Urothelium cell line (cell line): ENCODE results near the gene OR11G2.
A peak's percentile ranks its signal among the peaks of the same experiment; 100 is the strongest.
"Not testable (repeated sequence)": the region's sequence is repeated elsewhere in the genome, so short reads cannot be mapped to it uniquely, and the experiment has no call there.

ENCODE experiments used
- DNase-seq: peaks from one replicate; pipeline ENCODE4 v3.0.0; 2011; ENCODE audit warnings: low spot score, mixed read lengths
- FAIRE-seq: peaks from 2 replicates; lab custom pipeline; 2011; peaks lifted over from hg19 to GRCh38; lab: Jason Lieb, UNC

OR11G2 gene

GRCh38 chr14:20219033-20219432 is 28.3 kb downstream of the OR11G2 start:
- DNase-seq (peak; percentile 34), FAIRE-seq (peak; percentile 63)

GRCh38 chr14:20223410-20223809 is 32.7 kb downstream of the OR11G2 start, which contains the start of gene OR11H6:
TSS of gene OR11H6 (plus strand) at chr14:20223710. CDS start at chr14:20223710, 0 bp downstream.
- DNase-seq, result no peak
- FAIRE-seq, result no peak

- DNase-seq, result no peak
- no peak for FAIRE-seq
Observed at GRCh38 chr14:20228681-20229080, 38.0 kb downstream of the OR11G2 start, which contains the start of gene OR11H7. TSS of gene OR11H7 (plus strand) at chr14:20228981.

- not testable (repeated sequence) for FAIRE-seq
Observed at GRCh38 chr14:20235415-20235814, 44.7 kb downstream of the OR11G2 start.

GRCh38 chr14:20247646-20248246 is 57.0 kb downstream of the OR11G2 start:
- DNase-seq, result peak; percentile 46
- FAIRE-seq, result no peak

More at GRCh38 chr14:20235415-20235814, 44.7 kb downstream of the OR11G2 start:
- DNase-seq, result not testable (repeated sequence)
